Left renal cortex interstitium (tissue), 4 donors: ENCODE results near the gene BTBD6. TPM values are rescaled to one million over a fixed set of nuclear protein-coding genes. Genes with fewer than 3 reads are reported as not detected.

Source experiments
- DNase-seq, 4 donors: peaks; one replicate each; pipeline ENCODE4 v3.0.0-alpha.2; 2013; ENCODE audit warnings: low read depth in 4 of 4, low spot score in 2 of 4, missing footprints in 1 of 4
- polyA plus RNA-seq, 4 donors: library from polyadenylated mRNA; unstranded; fragments of 120-200 nt; gene quantifications; one replicate each; pipeline ENCODE4 v1.2.1, GENCODE V29; 2013; ENCODE audit not compliant: insufficient read length in 4 of 4

The BTBD6 gene
- polyA plus RNA-seq, 4 donors: 32.8 to 43.7 (median 37.0) TPM

DNA sequence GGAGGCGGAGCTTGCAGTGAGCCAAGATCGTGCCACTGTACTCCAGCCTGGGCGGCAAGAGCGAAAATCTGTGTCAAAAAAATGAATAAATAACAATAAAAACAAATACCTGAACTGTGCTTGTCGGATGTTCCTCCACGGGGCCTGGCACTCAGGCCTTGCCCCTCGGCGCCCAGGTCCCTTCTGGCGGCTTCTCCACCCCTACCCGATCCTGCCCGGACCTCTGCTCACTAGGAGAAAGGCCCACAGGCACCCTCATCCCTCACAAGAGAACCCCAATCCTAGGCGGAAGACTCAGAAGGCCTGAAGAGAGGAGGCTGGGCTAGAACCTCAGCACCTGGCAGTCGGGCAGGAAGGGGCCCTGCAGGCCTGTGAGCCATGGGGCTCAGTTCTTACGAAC lies 21.0 kb upstream of the BTBD6 start:
- DNase-seq: no peak

GRCh38 chr14:105228562-105228961 lies 19.8 kb upstream of the BTBD6 start:
- DNase-seq: no peak

GRCh38 chr14:105229099-105229655 lies 19.2 kb upstream of the BTBD6 start:
- DNase-seq: no peak

GRCh38 chr14:105240811-105241576 lies 7.3 kb upstream of the BTBD6 start:
- DNase-seq: no peak

- DNase-seq: no peak
Measured at GRCh38 chr14:105241641-105242040, 6.7 kb upstream of the BTBD6 start.

- no peak for DNase-seq
Measured at GRCh38 chr14:105244334-105244733, 4.0 kb upstream of the BTBD6 start.

GRCh38 chr14:105247026-105247425 lies 1.3 kb upstream of the BTBD6 start:
- no peak for DNase-seq

DNA sequence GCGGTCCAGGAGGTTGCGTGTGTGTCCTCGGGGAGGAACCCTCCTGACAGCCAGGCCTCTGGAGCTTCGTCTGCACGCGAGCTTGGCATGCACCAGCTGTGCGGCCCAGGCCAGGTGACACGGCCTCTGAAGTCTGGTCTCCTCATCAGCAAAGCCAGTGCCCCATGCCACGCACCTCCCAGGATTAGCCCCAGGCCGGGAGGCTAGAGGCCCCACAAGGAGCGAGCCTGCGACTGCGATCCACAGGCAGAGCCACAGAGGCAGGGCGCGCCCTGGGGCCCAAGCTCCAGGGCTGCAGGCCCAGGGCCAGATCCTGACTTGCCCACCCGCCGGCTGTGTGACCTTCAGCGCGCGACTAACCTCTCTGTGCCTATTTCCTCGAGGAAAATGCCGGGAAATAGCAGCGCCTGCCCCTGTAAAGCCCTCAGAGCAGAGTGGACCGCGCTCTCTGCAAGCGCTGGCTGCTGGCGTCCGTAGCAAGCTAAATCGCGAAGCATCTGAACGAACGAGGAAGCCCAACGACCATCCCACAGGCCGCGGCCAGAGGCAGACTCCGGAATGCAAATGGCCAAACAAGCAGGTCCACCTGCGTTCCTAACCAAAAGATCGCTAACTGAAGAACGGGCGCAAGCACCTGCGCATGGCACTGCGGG lies 492 bp upstream of the BTBD6 start:
- peak in 1 of 4 donors; percentile 58 for DNase-seq

- no peak for DNase-seq
Measured at GRCh38 chr14:105249182-105250007, 1.1 kb downstream of the BTBD6 start.

- DNase-seq: no peak
Measured at GRCh38 chr14:105250008-105250366, 1.7 kb downstream of the BTBD6 start.

DNA sequence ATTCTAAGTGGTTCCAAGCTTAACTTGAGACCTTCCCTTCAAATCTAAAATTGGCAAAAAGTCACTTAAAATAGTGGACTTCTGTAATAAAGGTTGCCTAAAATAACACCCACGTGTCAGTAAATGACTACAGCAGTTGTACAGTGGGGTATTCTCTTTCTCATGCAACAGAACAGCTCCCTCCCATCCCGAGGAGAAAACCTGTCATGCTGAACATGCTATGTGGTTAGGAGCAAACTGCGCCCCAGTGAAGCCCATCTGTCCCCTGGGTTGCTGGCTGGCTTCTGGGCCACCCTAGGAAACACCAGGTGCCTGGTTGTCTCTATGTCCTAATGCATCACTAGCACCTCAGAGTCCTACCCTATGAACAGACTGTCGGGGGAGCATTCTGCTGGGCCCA lies 2.7 kb downstream of the BTBD6 start:
- no peak for DNase-seq

DNA sequence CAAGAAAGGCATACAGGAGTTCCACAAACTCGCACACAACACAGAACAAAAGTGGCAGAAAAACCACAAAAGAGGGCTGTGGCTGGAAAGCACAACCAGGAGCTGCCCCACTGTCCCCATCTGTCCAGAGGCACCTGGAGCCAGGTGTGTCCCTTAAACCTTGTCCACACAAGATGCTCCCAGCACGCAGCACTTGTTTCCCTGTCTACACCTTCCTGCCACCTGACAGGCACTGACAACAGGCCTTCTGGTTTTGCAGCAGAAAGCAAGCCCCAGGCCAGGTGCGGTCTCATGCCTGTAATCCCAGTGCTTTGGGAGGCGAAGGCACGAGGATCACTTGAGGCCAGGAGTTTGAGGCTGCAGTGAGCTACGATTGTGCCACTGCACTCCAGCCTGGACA lies 3.6 kb downstream of the BTBD6 start:
- DNase-seq: no peak

- DNase-seq: no peak
Measured at GRCh38 chr14:105252552-105253328, 4.4 kb downstream of the BTBD6 start.

DNA sequence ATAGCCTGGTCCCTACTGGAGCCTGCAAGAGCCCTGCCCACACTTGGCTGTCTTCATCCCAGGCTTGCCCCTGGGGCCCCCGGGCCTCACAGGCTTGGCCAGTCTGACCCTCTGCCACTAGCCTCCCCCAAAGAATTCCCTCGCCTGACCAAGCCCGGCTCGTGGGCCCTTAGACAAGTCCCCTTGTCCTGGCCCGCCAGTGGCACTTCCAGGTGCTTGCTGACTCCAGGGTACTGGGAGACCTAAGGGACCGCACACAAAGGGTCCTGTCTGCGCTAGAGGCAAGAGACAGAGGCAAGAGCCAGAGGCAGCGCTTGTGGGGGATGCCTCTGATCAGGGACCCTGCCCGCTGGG lies 5.0 kb downstream of the BTBD6 start:
- no peak for DNase-seq

GRCh38 chr14:105255021-105255507 lies 6.7 kb downstream of the BTBD6 start:
- no peak for DNase-seq

DNA sequence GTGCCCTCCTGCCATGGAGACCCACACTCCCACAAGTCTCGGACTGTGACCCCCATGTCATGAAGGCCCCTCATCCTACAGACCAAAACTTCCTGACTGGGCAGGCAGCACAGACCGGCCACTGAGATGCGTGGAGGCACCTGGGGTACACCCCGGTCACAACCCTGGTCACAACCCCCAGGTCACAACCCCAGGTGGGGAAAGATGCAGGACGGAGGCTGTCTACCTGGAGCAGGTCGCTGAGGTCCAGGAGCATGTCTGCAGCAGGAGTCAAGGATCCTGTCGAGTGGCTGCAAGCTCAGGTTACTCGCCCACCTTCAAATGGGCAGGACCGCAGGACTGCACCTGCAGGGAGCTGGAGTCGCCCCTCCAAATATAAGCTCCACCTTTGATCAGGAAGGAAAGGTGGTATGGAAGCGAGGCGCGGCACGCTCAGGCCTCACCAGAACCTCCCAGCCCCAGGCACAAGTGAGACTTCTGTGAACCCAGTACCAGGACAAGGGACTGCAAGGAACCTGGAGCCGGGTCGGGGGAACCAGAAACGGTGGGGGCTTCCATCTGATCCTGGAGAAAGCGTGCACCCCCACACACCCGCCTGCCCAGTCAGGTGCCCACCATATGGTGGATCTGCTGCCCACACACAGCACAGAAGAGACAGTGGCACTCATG lies 8.1 kb downstream of the BTBD6 start:
- no peak for DNase-seq

GRCh38 chr14:105257464-105257863 lies 9.1 kb downstream of the BTBD6 start:
- DNase-seq: no peak

GRCh38 chr14:105258846-105259245 lies 10.5 kb downstream of the BTBD6 start:
- DNase-seq: no peak

GRCh38 chr14:105260959-105261358 lies 12.6 kb downstream of the BTBD6 start:
- no peak for DNase-seq

DNA sequence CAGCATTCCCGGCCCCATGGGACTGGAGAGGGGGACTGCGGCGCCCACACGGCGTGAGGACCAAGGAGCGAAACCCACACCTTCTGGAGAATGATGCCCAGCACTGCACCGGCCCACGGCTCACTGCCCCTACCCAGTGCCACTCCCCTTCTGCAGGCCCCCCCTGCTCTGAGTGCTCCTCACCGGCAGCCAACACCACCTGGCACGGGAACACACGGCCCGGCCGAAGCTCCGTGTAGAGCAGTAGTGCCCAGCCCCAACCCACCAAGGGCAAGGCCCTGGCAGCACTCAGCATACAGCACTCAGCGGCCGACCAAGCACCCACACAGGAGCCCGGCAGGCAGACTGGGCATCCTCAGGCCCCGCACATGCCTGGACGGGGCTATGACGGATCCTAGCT lies 13.4 kb downstream of the BTBD6 start:
- DNase-seq: no peak
